GM12872 (cell line): Measurements from ENCODE around the gene SSBP4.

Source experiments
- TF ChIP-seq, protein P1 (sequence below): IDR thresholded peaks from 3 replicates; pipeline ENCODE4 v1.5.1; 2011; ENCODE audit warnings: low read depth, mild to moderate bottlenecking, low read length, moderate library complexity; ENCODE audit not compliant: insufficient read depth

SSBP4 gene

DNA sequence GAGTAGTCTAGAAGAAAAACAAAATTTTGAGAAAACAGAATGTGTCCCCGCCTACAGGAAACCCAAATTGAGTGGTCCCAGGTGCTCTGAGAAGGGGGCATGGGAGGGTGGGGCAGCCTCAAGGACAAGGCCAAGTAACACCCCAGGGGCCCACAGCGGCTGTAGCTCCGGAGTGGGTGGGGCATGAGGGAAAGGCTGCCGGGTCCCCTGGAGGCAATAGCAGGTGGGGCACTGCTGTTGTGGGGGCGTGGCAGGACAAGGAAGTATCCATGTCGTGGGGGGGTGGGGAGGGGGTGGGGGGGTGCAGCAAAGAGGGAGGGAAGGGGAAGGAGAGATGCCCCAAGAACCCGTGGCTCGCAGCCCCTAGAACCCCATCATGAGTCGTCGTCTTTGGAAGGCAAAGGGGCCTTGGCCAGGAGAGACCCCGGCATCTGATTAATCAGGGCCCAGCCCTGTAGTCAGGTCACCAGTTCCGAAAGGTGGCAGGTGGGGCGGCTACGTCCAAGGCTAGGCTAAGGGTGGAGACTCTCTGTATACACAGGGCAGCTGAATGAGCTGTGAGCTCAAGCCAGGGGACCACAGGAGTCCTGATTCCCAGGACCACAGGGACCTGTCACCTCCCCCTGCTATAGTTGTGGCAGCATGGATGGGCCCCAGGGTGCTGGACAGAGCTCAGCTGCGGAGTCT lies 26.2 kb downstream of the SSBP4 start:
- TF ChIP-seq, protein P1, sequence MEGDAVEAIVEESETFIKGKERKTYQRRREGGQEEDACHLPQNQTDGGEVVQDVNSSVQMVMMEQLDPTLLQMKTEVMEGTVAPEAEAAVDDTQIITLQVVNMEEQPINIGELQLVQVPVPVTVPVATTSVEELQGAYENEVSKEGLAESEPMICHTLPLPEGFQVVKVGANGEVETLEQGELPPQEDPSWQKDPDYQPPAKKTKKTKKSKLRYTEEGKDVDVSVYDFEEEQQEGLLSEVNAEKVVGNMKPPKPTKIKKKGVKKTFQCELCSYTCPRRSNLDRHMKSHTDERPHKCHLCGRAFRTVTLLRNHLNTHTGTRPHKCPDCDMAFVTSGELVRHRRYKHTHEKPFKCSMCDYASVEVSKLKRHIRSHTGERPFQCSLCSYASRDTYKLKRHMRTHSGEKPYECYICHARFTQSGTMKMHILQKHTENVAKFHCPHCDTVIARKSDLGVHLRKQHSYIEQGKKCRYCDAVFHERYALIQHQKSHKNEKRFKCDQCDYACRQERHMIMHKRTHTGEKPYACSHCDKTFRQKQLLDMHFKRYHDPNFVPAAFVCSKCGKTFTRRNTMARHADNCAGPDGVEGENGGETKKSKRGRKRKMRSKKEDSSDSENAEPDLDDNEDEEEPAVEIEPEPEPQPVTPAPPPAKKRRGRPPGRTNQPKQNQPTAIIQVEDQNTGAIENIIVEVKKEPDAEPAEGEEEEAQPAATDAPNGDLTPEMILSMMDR = no peak

DNA sequence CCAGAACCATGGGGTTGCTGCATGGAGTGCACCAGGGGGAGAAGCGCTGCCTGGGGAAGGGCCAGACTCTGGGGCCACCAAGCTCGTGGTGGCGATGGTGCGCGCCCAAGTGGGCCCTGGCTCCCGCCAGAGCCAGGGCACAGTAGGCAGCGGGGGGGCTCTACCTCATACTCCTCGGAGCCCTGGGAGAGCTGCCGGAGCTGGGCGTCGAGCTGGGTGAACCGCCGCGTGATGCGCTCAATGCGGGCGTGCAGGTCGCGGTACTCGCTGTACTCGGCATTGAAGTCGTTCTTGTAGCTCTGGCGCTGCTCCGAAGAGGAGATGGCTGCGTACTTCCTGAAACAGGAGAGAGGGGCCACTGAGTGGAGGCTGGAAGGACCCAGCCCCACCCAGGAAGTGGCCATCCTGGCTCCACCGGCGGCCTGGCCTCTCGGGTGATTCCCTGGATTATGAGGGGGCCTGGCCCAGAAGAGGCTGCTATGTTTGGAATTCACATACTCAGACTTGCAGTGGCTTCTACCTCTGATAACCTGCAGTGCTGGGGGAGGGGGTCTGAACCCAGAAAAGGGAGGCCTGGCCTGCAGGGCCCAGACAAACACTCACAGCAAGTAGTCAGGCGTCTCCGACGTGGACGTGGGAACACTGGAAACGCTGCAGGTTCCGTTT lies 27.1 kb downstream of the SSBP4 start:
- TF ChIP-seq, protein P1 = no peak

DNA sequence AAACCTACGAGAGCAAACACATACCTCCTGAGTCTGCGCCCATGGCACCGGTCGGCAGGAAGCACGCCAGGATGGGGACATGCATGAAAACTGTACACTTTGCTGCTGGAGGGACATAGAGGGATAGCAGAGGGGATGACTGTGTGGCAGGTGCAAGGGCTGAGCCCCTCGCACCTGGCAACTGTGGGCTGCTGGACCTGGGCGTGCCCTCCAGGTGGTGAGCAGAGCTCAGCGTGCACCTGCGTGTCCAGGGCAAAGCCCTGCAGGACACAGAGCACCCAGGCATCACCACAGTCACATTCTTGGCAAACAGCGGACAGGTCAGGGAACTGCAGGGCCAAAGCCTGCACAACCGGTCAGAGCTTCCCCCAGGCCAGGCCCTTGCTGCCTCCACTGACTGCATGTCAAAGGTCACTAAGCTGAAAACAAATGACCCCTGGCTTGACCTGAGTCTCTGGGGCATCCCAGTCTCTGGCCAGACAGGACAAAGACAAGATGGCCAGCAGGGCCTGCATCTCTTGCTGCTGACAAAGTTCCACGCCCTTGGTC lies 27.7 kb downstream of the SSBP4 start:
- TF ChIP-seq, protein P1 = no peak

DNA sequence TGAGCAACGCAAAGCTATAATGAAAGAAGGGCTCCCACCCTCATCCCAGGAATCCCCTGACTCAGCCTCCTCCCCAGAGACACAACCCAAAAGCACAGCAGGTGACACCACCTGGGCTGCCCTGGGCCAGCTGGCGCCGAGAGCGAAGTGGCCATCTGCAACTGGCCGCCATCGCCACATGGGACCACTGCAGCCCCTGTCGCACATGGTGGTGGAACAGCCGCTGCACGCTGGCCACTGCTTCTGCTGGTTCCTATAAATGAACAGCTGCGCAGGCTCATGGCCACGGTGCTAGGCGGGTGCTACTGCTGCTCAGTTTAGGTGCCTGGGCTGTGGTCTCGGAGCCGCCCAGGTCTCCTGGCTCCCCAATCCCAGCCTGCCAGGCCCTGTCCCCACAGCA lies 30.4 kb downstream of the SSBP4 start:
- TF ChIP-seq, protein P1 = no peak

DNA sequence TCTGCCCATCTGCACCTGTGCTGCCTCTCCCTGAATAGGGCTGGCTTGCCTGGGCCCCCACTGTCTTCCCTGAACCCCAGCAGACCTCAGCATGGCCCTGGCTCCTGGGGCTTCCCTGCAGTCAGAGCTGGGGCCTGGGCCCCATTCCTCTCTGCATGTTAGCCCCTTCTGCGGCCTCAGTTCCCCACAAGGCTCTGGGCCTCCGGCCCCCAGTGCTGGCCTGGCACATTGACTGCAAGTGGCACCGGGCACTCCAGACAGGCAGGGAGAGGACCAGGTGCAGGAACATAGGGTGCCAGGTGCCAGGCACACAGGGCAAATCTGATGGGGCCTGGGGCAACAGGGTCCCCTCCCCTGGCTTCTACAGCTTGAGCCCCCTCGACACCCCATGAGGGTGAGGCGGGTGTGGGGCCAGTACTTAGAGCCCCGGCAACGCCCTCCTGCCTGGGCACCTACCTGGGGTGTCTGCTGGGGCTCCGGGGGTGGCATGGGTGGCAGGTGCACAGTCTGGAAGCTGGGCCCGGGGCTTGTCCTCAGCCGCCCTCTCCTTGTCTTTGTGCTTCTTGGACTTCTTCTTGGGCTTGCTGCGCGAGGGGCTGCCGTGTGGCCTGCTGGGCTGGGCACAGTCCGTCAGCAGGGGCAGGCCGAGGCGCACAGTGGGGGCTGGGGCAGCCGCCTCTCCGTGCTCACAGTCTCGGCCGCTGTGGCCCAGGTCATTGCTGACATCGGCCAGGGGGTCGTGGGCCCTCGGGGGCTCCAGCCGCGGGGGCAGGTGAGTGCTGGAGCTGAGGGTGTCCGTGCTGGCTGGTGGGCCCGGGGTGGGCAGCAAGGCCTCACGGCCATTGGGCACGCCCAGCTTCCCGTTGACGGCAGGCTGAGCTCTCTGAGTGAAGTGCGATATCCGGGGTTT lies 31.1 kb downstream of the SSBP4 start:
- TF ChIP-seq, protein P1 = no peak

DNA sequence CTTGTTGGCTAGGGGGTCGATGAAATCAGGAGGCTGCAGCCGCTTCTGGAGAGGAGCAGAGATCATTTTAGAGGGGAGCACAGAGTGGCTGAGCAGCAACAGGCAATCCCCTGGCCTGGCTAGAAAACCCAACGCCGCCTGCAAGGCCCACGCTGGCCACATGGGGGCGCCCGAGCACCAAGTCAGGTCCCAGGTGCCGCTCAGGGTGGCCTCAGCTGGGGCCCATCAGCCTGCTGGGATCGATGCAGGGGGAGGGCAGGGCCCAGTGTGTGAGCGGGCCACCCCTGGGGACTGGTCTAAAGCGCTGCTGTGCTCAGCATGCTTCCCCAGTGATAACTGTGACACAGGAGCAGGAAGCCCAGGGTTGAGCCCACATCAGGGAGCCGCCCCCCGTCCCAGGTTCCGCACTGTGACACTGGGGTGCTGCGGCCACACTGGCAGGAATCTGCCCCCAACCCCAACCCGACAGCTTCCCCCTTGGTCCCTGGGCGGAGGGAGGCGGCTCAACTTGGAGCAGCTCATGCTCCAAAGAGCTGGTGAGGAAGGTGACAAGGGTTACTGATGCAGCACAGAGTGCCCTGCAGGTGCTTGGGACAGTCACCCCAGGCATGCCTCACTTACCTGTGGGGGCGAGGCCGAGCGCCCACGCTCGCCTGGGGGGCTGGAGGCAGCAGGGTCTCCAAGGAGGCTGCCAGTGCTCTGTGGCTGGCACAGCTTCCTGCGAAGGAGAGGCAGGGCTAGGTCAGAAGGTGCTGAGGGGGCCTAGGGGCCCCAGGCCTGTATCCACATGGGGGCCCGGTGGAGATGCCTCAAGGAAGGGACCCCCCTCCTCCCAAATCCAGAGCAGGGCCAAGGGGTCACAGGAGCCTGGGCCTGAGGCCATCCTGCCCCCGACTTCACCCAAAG lies 32.0 kb downstream of the SSBP4 start:
- TF ChIP-seq, protein P1 = peak; percentile 99
